Caco-2 (cell line): ENCODE data around the gene NDUFB2. TPM values are rescaled to one million over a fixed set of nuclear protein-coding genes. Genes with fewer than 3 reads are reported as not detected.

Experiments
- BruUV-seq: library from RNA; stranded (reverse); fragments of 400-500 nt; replicated peaks from 2 replicates; lab custom pipeline; 2021; lab: Mats Ljungman, UMichigan
- CTCF ChIA-PET: fragments of 300-600 bp; sonication (Branson Sonifier 250); formaldehyde crosslinking; loops from one replicate; lab custom pipeline; 2022; ENCODE audit warnings: antibody characterized with exemption; lab: Charles Lee
- POLR2A ChIA-PET: fragments of 300-600 bp; sonication (Branson Sonifier 250); formaldehyde crosslinking; loops from one replicate; lab custom pipeline; 2022; ENCODE audit warnings: antibody characterized with exemption; lab: Charles Lee
- DNase-seq, 2 experiments: peaks; one replicate each; pipeline versions ENCODE4 v3.0.0 to v3.0.0-alpha.2; 2020 to 2022
- H3K27me3 ChIP-seq: replicated peaks from 2 replicates; pipeline ENCODE4 v1.6.0; 2011; ENCODE audit warnings: low read length; ENCODE audit not compliant: control insufficient read depth, insufficient read depth
- H3K36me3 ChIP-seq: 2 replicates; pipeline ENCODE4 v1.5.1; 2011; ENCODE audit warnings: low read length; ENCODE audit not compliant: control insufficient read depth, insufficient read depth
- H3K4me1 ChIP-seq: fragments of 250-450 bp; sonication (Bioruptor Pico); 2 replicates; pipeline ENCODE4 v1.5.1; 2020; ENCODE audit warnings: mild to moderate bottlenecking
- H3K4me3 ChIP-seq: 2 replicates; pipeline ENCODE4 v1.5.1; 2011; ENCODE audit warnings: low read depth, mild to moderate bottlenecking, control low read depth, low read length
- H3K9me3 ChIP-seq: fragments of 250-450 bp; sonication (Bioruptor Pico); 2 replicates; pipeline ENCODE4 v1.5.1; 2020; ENCODE audit warnings: mild to moderate bottlenecking, moderate library complexity
- H3K27ac Mint-ChIP-seq: one replicate; pipeline ENCODE4 v1.8.0; 2022; ENCODE audit warnings: mixed read lengths; ENCODE audit not compliant: unreplicated experiment
- H3K27me3 Mint-ChIP-seq: one replicate; pipeline ENCODE4 v1.8.0; 2022; ENCODE audit warnings: mixed read lengths; ENCODE audit not compliant: insufficient read depth, unreplicated experiment
- H3K36me3 Mint-ChIP-seq: one replicate; pipeline ENCODE4 v1.8.0; 2022; ENCODE audit warnings: mild to moderate bottlenecking, mixed read lengths; ENCODE audit not compliant: insufficient read depth, unreplicated experiment
- H3K4me1 Mint-ChIP-seq: one replicate; pipeline ENCODE4 v1.8.0; 2022; ENCODE audit warnings: low read depth, mixed read lengths; ENCODE audit not compliant: unreplicated experiment
- H3K4me3 Mint-ChIP-seq: one replicate; pipeline ENCODE4 v1.8.0; 2022; ENCODE audit warnings: mild to moderate bottlenecking, moderate library complexity, mixed read lengths; ENCODE audit not compliant: unreplicated experiment
- H3K9me3 Mint-ChIP-seq: one replicate; pipeline ENCODE4 v1.8.0; 2022; ENCODE audit warnings: mixed read lengths; ENCODE audit not compliant: unreplicated experiment
- CTCF ChIP-seq, 2 experiments: fragments of 200-600 bp in 1 of 2; IDR thresholded peaks; 1 replicate in 1 of 2; 2 replicates in 1 of 2; pipeline versions ENCODE4 v1.5.1 to v1.8.0; 2011 to 2022; ENCODE audit warnings: antibody characterized with exemption in 1 of 2, control low read depth in 1 of 2, inconsistent platforms in 1 of 2, low read depth in 1 of 2, low read length in 1 of 2, mild to moderate bottlenecking in 1 of 2, moderate library complexity in 1 of 2; ENCODE audit not compliant: insufficient read depth in 1 of 2, severe bottlenecking in 1 of 2, unreplicated experiment in 1 of 2
- intact Hi-C: fragments of 100-400 bp; cut with micrococcal nuclease; formaldehyde crosslinking; loops from one replicate; pipeline ENCODE4 v1.10.0; 2022; ENCODE audit not compliant: unreplicated experiment
- total RNA-seq: library from RNA; stranded (reverse); gene quantifications from 2 replicates; pipeline ENCODE4 v1.2.3, GENCODE V29; 2022

Gene NDUFB2
- total RNA-seq, 1 experiment from 2014 or later = 166 TPM

- intact Hi-C loops = loop anchor here (10.0 kb wide), 1 partner anchor 1354 kb away; the partner anchor contains the start of gene FMC1
- TF ChIP-seq CTCF (IDR thresholded peaks at IDR 0.05; ENCODE audit: insufficient read depth in 1 of 2, low read depth in 1 of 2, low read length in 1 of 2, severe bottlenecking in 1 of 2, unreplicated experiment in 1 of 2) = no peak
- Mint-ChIP-seq H3K9me3 (no peaks in the 10 kb centered on the region), H3K27ac (peak overlapping the region; percentile 1), H3K27me3 (no peaks in the 10 kb centered on the region), H3K4me3 (peak overlapping the region; percentile 95), H3K36me3 (peaks cover 46% of the 10 kb centered on the region), H3K4me1 (peaks cover 11% of the 10 kb centered on the region)
- ChIA-PET POLR2A (no interaction called here), CTCF (no interaction called here)
- Histone ChIP-seq H3K36me3 (no peaks in the 10 kb centered on the region), H3K4me1 (0 out of 2 replicates have a peak, but pooled peaks cover 3% of the 10 kb centered on the region), H3K4me3 (no peak overlapping the region), H3K9me3 (no peaks in the 10 kb centered on the region), H3K27me3 (no peaks in the 10 kb centered on the region)
- no TSS peak for BruUV-seq
- DNase-seq = no peak
These were observed 2.0 kb downstream of the NDUFB2 start for GRCh38 chr7:140698477-140698876.

GRCh38 chr7:140702774-140703173 is 6.3 kb downstream of the NDUFB2 start:
- no peak for DNase-seq
- no peaks in the 10 kb centered on the region for H3K9me3 ChIP-seq
- H3K36me3 ChIP-seq = no peaks in the 10 kb centered on the region
- intact Hi-C loops = no loop called here
- peaks cover 9% of the 10 kb centered on the region for H3K4me1 Mint-ChIP-seq
- H3K27me3 Mint-ChIP-seq = no peaks in the 10 kb centered on the region
- ChIA-PET POLR2A (no interaction called here), CTCF (no interaction called here)
- peaks cover 47% of the 10 kb centered on the region for H3K36me3 Mint-ChIP-seq
- no TSS peak for BruUV-seq
- H3K4me3 ChIP-seq = no peak overlapping the region
- no peaks in the 10 kb centered on the region for H3K4me1 ChIP-seq
- H3K4me3 Mint-ChIP-seq = no peak overlapping the region
- H3K27ac Mint-ChIP-seq = no peak overlapping the region
- TF ChIP-seq CTCF (IDR thresholded peaks at IDR 0.05; ENCODE audit: insufficient read depth in 1 of 2, low read depth in 1 of 2, low read length in 1 of 2, severe bottlenecking in 1 of 2, unreplicated experiment in 1 of 2) = no peak
- H3K9me3 Mint-ChIP-seq = no peaks in the 10 kb centered on the region
- no peaks in the 10 kb centered on the region for H3K27me3 ChIP-seq

- Histone ChIP-seq H3K9me3 (no peaks in the 10 kb centered on the region), H3K4me1 (no peaks in the 10 kb centered on the region), H3K4me3 (no peak overlapping the region), H3K27me3 (no peaks in the 10 kb centered on the region), H3K36me3 (no peaks in the 10 kb centered on the region)
- no peak overlapping the region for H3K27ac Mint-ChIP-seq
- no peak for DNase-seq
- no peak for TF ChIP-seq CTCF (IDR thresholded peaks at IDR 0.05; ENCODE audit: insufficient read depth in 1 of 2, low read depth in 1 of 2, low read length in 1 of 2, severe bottlenecking in 1 of 2, unreplicated experiment in 1 of 2)
- no peak overlapping the region for H3K4me3 Mint-ChIP-seq
- H3K4me1 Mint-ChIP-seq = no peaks in the 10 kb centered on the region
- H3K9me3 Mint-ChIP-seq = no peaks in the 10 kb centered on the region
- POLR2A ChIA-PET = no interaction called here
- CTCF ChIA-PET = no interaction called here
- intact Hi-C loops = no loop called here
- H3K27me3 Mint-ChIP-seq = no peaks in the 10 kb centered on the region
- BruUV-seq = no TSS peak
- peaks cover 37% of the 10 kb centered on the region for H3K36me3 Mint-ChIP-seq
These were observed 7.7 kb downstream of the NDUFB2 start for GRCh38 chr7:140704205-140704604.
